ENCODE data around the gene ATG4B.

DNA sequence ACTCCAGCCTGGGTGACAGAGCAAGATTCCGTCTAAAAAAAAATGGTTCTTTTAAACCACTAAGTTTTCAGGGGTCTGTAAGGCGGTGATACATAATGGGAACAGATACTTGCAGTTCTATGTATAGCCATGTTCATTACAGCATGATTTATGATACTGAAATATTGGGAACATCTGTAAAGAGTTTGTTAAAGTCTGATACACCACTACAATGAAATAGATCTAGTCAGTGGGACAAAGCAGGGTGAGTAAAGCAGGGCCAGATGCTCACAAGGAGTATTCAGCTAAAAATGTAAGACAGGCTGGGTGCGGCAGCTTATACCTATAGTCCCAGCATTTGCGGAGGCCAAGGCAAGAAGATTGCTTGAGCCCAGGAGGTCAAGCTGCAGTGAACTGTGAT, 58.2 kb downstream of the ATG4B start:
- TF ChIP-seq, protein P1, sequence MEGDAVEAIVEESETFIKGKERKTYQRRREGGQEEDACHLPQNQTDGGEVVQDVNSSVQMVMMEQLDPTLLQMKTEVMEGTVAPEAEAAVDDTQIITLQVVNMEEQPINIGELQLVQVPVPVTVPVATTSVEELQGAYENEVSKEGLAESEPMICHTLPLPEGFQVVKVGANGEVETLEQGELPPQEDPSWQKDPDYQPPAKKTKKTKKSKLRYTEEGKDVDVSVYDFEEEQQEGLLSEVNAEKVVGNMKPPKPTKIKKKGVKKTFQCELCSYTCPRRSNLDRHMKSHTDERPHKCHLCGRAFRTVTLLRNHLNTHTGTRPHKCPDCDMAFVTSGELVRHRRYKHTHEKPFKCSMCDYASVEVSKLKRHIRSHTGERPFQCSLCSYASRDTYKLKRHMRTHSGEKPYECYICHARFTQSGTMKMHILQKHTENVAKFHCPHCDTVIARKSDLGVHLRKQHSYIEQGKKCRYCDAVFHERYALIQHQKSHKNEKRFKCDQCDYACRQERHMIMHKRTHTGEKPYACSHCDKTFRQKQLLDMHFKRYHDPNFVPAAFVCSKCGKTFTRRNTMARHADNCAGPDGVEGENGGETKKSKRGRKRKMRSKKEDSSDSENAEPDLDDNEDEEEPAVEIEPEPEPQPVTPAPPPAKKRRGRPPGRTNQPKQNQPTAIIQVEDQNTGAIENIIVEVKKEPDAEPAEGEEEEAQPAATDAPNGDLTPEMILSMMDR (IDR thresholded peaks at IDR 0.05), result no peak
- no peak for TF ChIP-seq POLR2A (IDR thresholded peaks at IDR 0.05)

Data from right lobe of liver (tissue), 4 donors.